Mucosa of stomach (tissue), 1 donor: ENCODE measurements around the gene CCR6.
A peak's percentile ranks its signal among the peaks of the same experiment; 100 is the strongest.
"Not testable (repeated sequence)": the region's sequence is repeated elsewhere in the genome, so short reads cannot be mapped to it uniquely, and the experiment has no call there.

Experiments used
- H3K27me3 ChIP-seq: one replicate; pipeline ENCODE4 v1.7.0; 2013; ENCODE audit warnings: mild to moderate bottlenecking, low read length; ENCODE audit not compliant: control insufficient read depth, insufficient read depth
- H3K36me3 ChIP-seq: one replicate; pipeline ENCODE4 v1.7.0; 2013; ENCODE audit warnings: low read length; ENCODE audit not compliant: control insufficient read depth, insufficient read depth
- H3K4me1 ChIP-seq: one replicate; pipeline ENCODE4 v1.7.0; 2013; ENCODE audit warnings: mild to moderate bottlenecking, low read length; ENCODE audit not compliant: control insufficient read depth, insufficient read depth
- H3K4me3 ChIP-seq: one replicate; pipeline ENCODE4 v1.7.0; 2013; ENCODE audit warnings: low read length
- H3K9ac ChIP-seq: one replicate; pipeline ENCODE4 v1.7.0; 2013; ENCODE audit warnings: mild to moderate bottlenecking, low read length, moderate library complexity
- H3K9me3 ChIP-seq: one replicate; pipeline ENCODE4 v1.7.0; 2013; ENCODE audit warnings: mild to moderate bottlenecking, low read length, moderate library complexity; ENCODE audit not compliant: control insufficient read depth
- donor health status: Pancreatic carcinoma.

The CCR6 gene

GRCh38 chr6:167122827-167123657 lies at the start of gene CCR6:
Gene CCR6 (plus strand): TSS chr6:167123096. CDS start chr6:167136135, 13,039 bp downstream.
- Histone ChIP-seq H3K9ac (no peak within 1 kb of the TSS), H3K36me3 (no peaks in the 10 kb centered on the region), H3K4me3 (peak within 1 kb of the TSS; percentile 12), H3K4me1 (peaks cover 17% of the 10 kb centered on the region), H3K27me3 (no peaks in the 10 kb centered on the region), H3K9me3 (no peaks in the 10 kb centered on the region)

GRCh38 chr6:167073679-167074274 lies 49.1 kb upstream of the CCR6 start:
- Histone ChIP-seq H3K9ac (no peak overlapping the region), H3K27me3 (no peaks in the 10 kb centered on the region), H3K4me3 (no peak overlapping the region), H3K4me1 (no peaks in the 10 kb centered on the region), H3K9me3 (no peaks in the 10 kb centered on the region), H3K36me3 (no peaks in the 10 kb centered on the region)

GRCh38 chr6:167077241-167077932 lies 45.5 kb upstream of the CCR6 start:
- Histone ChIP-seq H3K36me3 (no peaks in the 10 kb centered on the region), H3K4me3 (no peak overlapping the region), H3K9ac (no peak overlapping the region), H3K4me1 (no peaks in the 10 kb centered on the region), H3K27me3 (no peaks in the 10 kb centered on the region), H3K9me3 (no peaks in the 10 kb centered on the region)

- Histone ChIP-seq H3K27me3 (no peaks in the 10 kb centered on the region), H3K4me3 (no peak overlapping the region), H3K9ac (no peak overlapping the region), H3K36me3 (no peaks in the 10 kb centered on the region), H3K9me3 (no peaks in the 10 kb centered on the region), H3K4me1 (no peaks in the 10 kb centered on the region)
Measured at GRCh38 chr6:167078745-167079144, 44.2 kb upstream of the CCR6 start.

- H3K9ac ChIP-seq: no peak overlapping the region
- no peaks in the 10 kb centered on the region for H3K9me3 ChIP-seq
- no peaks in the 10 kb centered on the region for H3K4me1 ChIP-seq
- H3K27me3 ChIP-seq: no peaks in the 10 kb centered on the region
- no peak overlapping the region for H3K4me3 ChIP-seq
- H3K36me3 ChIP-seq: no peaks in the 10 kb centered on the region
Measured at GRCh38 chr6:167079853-167080297, 43.0 kb upstream of the CCR6 start.

- no peaks in the 10 kb centered on the region for H3K9me3 ChIP-seq
- no peak overlapping the region for H3K4me3 ChIP-seq
- no peaks in the 10 kb centered on the region for H3K36me3 ChIP-seq
- no peaks in the 10 kb centered on the region for H3K4me1 ChIP-seq
- H3K9ac ChIP-seq: no peak overlapping the region
- H3K27me3 ChIP-seq: no peaks in the 10 kb centered on the region
Measured at GRCh38 chr6:167087857-167088354, 35.0 kb upstream of the CCR6 start.

GRCh38 chr6:167088741-167089140 lies 34.2 kb upstream of the CCR6 start:
- H3K27me3 ChIP-seq, H3K4me3 ChIP-seq, H3K4me1 ChIP-seq, H3K9ac ChIP-seq, H3K36me3 ChIP-seq, H3K9me3 ChIP-seq: not testable (repeated sequence)

GRCh38 chr6:167089243-167090142 lies 33.4 kb upstream of the CCR6 start:
- no peaks in the 10 kb centered on the region for H3K27me3 ChIP-seq
- H3K4me1 ChIP-seq: peaks cover 4% of the 10 kb centered on the region
- no peak overlapping the region for H3K9ac ChIP-seq
- H3K9me3 ChIP-seq: no peaks in the 10 kb centered on the region
- H3K4me3 ChIP-seq: no peak overlapping the region
- H3K36me3 ChIP-seq: no peaks in the 10 kb centered on the region

- H3K27me3 ChIP-seq: no peaks in the 10 kb centered on the region
- no peak overlapping the region for H3K4me3 ChIP-seq
- no peaks in the 10 kb centered on the region for H3K9me3 ChIP-seq
- no peaks in the 10 kb centered on the region for H3K36me3 ChIP-seq
- H3K9ac ChIP-seq: no peak overlapping the region
- H3K4me1 ChIP-seq: peaks cover 10% of the 10 kb centered on the region
Measured at GRCh38 chr6:167090171-167090570, 32.7 kb upstream of the CCR6 start.

GRCh38 chr6:167091026-167091804 lies 31.7 kb upstream of the CCR6 start:
- peaks cover 11% of the 10 kb centered on the region for H3K4me1 ChIP-seq
- H3K4me3 ChIP-seq: no peak overlapping the region
- no peaks in the 10 kb centered on the region for H3K27me3 ChIP-seq

GRCh38 chr6:167091805-167092107 lies 31.1 kb upstream of the CCR6 start:
- Histone ChIP-seq H3K27me3 (no peaks in the 10 kb centered on the region), H3K9me3 (no peaks in the 10 kb centered on the region), H3K4me1 (peaks cover 11% of the 10 kb centered on the region), H3K36me3 (no peaks in the 10 kb centered on the region), H3K9ac (no peak overlapping the region), H3K4me3 (no peak overlapping the region)

More at GRCh38 chr6:167091026-167091804, 31.7 kb upstream of the CCR6 start:
- Histone ChIP-seq H3K9me3 (no peaks in the 10 kb centered on the region), H3K9ac (no peak overlapping the region), H3K36me3 (no peaks in the 10 kb centered on the region)
